ENCODE results near the gene PTPRT.

The PTPRT gene

GRCh38 chr20:42714298-42715141 is 475.2 kb downstream of the PTPRT start:
- DNase-seq, result no peak

GRCh38 chr20:42708266-42708665 is 481.4 kb downstream of the PTPRT start:
- intact Hi-C loops (cut with DNase I), result no loop called here
- no peak for DNase-seq

More at GRCh38 chr20:42714298-42715141, 475.2 kb downstream of the PTPRT start:
- intact Hi-C loops (cut with DNase I), result no loop called here

GRCh38 chr20:42706759-42707158 is 482.9 kb downstream of the PTPRT start:
- no peak for DNase-seq
- intact Hi-C loops (cut with DNase I), result no loop called here

- no peak for DNase-seq
- intact Hi-C loops (cut with DNase I), result no loop called here
Observed at GRCh38 chr20:42705550-42705949, 484.2 kb downstream of the PTPRT start.

- no peak for DNase-seq
- intact Hi-C loops (cut with DNase I), result no loop called here
Observed at GRCh38 chr20:42703744-42704143, 486.0 kb downstream of the PTPRT start.

- intact Hi-C loops (cut with DNase I), result no loop called here
- DNase-seq, result peak in 21 of 42 donors; percentile 11 to 63 (median 37)
Observed at GRCh38 chr20:42701948-42702347, 487.8 kb downstream of the PTPRT start.

- peak in 1 of 42 donors; percentile 34 for DNase-seq
- intact Hi-C loops (cut with DNase I), result no loop called here
Observed at GRCh38 chr20:42700372-42700771, 489.3 kb downstream of the PTPRT start.

GRCh38 chr20:42697962-42698361 is 491.7 kb downstream of the PTPRT start:
- intact Hi-C loops (cut with DNase I), result no loop called here
- no peak for DNase-seq

- intact Hi-C loops (cut with DNase I), result no loop called here
Observed at GRCh38 chr20:42690842-42691437, 498.8 kb downstream of the PTPRT start.

GRCh38 chr20:42688576-42688975 is 501.1 kb downstream of the PTPRT start:
- no peak for DNase-seq
- intact Hi-C loops (cut with DNase I), result no loop called here

More at GRCh38 chr20:42690842-42691437, 498.8 kb downstream of the PTPRT start:
- peak in 1 of 42 donors; percentile 29 for DNase-seq

- DNase-seq, result no peak
- intact Hi-C loops (cut with DNase I), result no loop called here
Observed at GRCh38 chr20:42686057-42686456, 503.6 kb downstream of the PTPRT start.

- intact Hi-C loops (cut with DNase I), result no loop called here
Observed at GRCh38 chr20:42678895-42679294, 510.8 kb downstream of the PTPRT start.

GRCh38 chr20:42656130-42656529 is 533.6 kb downstream of the PTPRT start:
- intact Hi-C loops (cut with DNase I), result no loop called here
- no peak for DNase-seq

More at GRCh38 chr20:42678895-42679294, 510.8 kb downstream of the PTPRT start:
- DNase-seq, result no peak

- intact Hi-C loops (cut with DNase I), result no loop called here
- DNase-seq, result no peak
Observed at GRCh38 chr20:42652266-42652665, 537.4 kb downstream of the PTPRT start.

- no peak for DNase-seq
- intact Hi-C loops (cut with DNase I), result no loop called here
Observed at GRCh38 chr20:42650191-42650746, 539.4 kb downstream of the PTPRT start.

- no peak for DNase-seq
Observed at GRCh38 chr20:42649748-42650147, 540.0 kb downstream of the PTPRT start.

GRCh38 chr20:42646250-42646649 is 543.5 kb downstream of the PTPRT start:
- intact Hi-C loops (cut with DNase I), result no loop called here
- DNase-seq, result no peak

More at GRCh38 chr20:42649748-42650147, 540.0 kb downstream of the PTPRT start:
- intact Hi-C loops (cut with DNase I), result no loop called here

GRCh38 chr20:42641886-42642285 is 547.8 kb downstream of the PTPRT start:
- intact Hi-C loops (cut with DNase I), result no loop called here
- no peak for DNase-seq

- intact Hi-C loops (cut with DNase I), result no loop called here
- no peak for DNase-seq
Observed at GRCh38 chr20:42639140-42639539, 550.6 kb downstream of the PTPRT start.

GRCh38 chr20:42635699-42636411 is 553.9 kb downstream of the PTPRT start:
- intact Hi-C loops (cut with DNase I), result no loop called here
- DNase-seq, result peak in 1 of 42 donors; percentile 2
